ENCODE measurements around the gene SLC6A6.

The SLC6A6 gene

GRCh38 chr3:14377044-14377837, 25.2 kb upstream of the SLC6A6 start:
- TF ChIP-seq CTCF (IDR thresholded peaks at IDR 0.05; ENCODE audit: borderline replicate concordance, insufficient read depth, low read depth, low read length), result no peak
- no peak overlapping the region for H3K4me3 ChIP-seq (ENCODE audit: low read depth, low read length)

GRCh38 chr3:14377838-14378169, 24.6 kb upstream of the SLC6A6 start:
- no peak overlapping the region for H3K4me3 ChIP-seq (ENCODE audit: low read depth, low read length)
- no peak for TF ChIP-seq CTCF (IDR thresholded peaks at IDR 0.05; ENCODE audit: borderline replicate concordance, insufficient read depth, low read depth, low read length)

- TF ChIP-seq CTCF (IDR thresholded peaks at IDR 0.05; ENCODE audit: borderline replicate concordance, insufficient read depth, low read depth, low read length), result no peak
Measured at GRCh38 chr3:14378415-14378814, 24.0 kb upstream of the SLC6A6 start.

GRCh38 chr3:14379843-14380242, 22.6 kb upstream of the SLC6A6 start:
- no peak for TF ChIP-seq CTCF (IDR thresholded peaks at IDR 0.05; ENCODE audit: borderline replicate concordance, insufficient read depth, low read depth, low read length)
- H3K4me3 ChIP-seq (ENCODE audit: low read depth, low read length), result no peak overlapping the region

More at GRCh38 chr3:14378415-14378814, 24.0 kb upstream of the SLC6A6 start:
- H3K4me3 ChIP-seq (ENCODE audit: low read depth, low read length), result no peak overlapping the region

GRCh38 chr3:14386254-14386653, 16.2 kb upstream of the SLC6A6 start:
- H3K4me3 ChIP-seq (ENCODE audit: low read depth, low read length), result no peak overlapping the region
- no peak for TF ChIP-seq CTCF (IDR thresholded peaks at IDR 0.05; ENCODE audit: borderline replicate concordance, insufficient read depth, low read depth, low read length)

GRCh38 chr3:14388201-14388600, 14.2 kb upstream of the SLC6A6 start:
- H3K4me3 ChIP-seq (ENCODE audit: low read depth, low read length), result no peak overlapping the region
- TF ChIP-seq CTCF (IDR thresholded peaks at IDR 0.05; ENCODE audit: borderline replicate concordance, insufficient read depth, low read depth, low read length), result no peak

GRCh38 chr3:14389166-14389606, 13.2 kb upstream of the SLC6A6 start:
- no peak overlapping the region for H3K4me3 ChIP-seq (ENCODE audit: low read depth, low read length)
- no peak for TF ChIP-seq CTCF (IDR thresholded peaks at IDR 0.05; ENCODE audit: borderline replicate concordance, insufficient read depth, low read depth, low read length)
